HG03439 (cell line): ENCODE measurements around the gene SLC1A2.

Experiments
- ATAC-seq: cut with Tn5 transposase; IDR thresholded peaks from one replicate; pipeline ENCODE4 v1.9.1; 2021; ENCODE audit warnings: mild to moderate bottlenecking, moderate library complexity; ENCODE audit not compliant: unreplicated experiment

Gene SLC1A2

GRCh38 chr11:35377262-35377661 is 42.1 kb downstream of the SLC1A2 start:
- ATAC-seq = no peak

DNA sequence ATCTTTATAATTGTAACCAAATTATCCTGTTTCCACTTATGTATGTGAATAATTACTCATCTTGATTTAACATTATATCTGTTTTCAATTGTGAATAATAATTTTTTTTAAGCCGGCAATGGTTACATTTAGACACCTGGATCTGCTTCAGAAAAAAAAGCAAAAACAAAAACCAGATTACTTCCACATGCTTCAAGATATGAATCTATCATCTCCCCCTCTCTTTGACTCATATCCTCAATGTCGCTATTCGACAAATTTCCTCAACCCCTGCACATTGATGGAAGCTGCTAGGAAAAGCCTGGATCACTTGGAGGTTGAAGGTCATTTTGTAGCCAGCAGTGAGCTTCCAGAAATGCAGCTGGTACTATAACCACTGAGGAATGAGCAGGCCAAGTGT is 42.7 kb downstream of the SLC1A2 start:
- ATAC-seq = no peak

GRCh38 chr11:35376118-35376510 is 43.2 kb downstream of the SLC1A2 start:
- no peak for ATAC-seq

- ATAC-seq = no peak
These were observed 43.8 kb downstream of the SLC1A2 start for GRCh38 chr11:35375332-35376117.

DNA sequence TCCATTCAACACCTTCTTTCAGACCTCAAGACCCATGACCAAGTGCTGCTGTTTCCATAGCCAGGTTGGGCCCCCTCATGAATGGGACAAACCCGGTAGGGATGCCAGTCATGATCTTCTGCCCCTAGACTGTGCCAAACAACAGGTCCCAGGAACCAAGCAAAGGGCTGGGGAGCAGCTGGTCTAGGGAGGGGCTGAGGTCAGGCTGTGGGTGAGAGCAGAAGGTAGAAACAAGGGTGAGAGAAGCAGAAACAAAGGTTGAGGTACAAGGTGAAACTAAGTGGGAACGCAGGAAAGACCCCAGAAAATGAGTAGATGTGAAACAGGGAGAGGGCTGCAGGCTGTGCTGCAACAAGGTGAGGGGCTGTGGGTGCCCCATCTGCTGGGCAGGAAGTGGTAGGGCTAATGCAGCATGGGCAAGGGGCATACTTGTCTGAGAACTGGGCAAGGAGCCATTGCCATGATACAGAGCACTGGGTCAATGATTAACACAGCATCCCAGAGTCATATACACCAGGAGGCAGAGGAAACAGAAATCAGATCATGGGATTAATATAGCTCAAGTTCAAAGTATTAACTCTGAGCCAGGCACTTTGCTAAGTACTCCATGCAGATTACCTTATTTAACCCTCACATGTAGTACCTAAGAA is 45.9 kb downstream of the SLC1A2 start:
- ATAC-seq = no peak

- ATAC-seq = no peak
These were observed 46.6 kb downstream of the SLC1A2 start for GRCh38 chr11:35372565-35373283.

DNA sequence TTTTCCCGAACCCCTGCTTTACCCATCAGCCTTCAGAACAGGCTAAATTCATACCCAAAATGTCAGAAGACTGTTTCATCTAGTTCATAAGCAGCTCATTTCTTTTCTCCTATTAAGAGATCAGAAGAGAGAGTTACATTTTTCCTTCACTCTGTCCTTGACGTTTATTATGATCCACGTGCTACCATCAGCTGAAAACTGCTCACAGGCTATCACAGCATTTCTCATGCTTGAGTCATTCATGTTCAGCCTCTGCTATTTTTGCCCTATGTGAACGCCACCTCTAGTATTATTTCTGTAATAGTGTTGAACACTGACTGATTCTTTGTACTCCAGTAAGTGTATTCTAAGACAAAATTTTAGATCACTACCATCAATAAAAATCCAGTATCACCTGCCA is 51.9 kb downstream of the SLC1A2 start:
- ATAC-seq = no peak

- no peak for ATAC-seq
These were observed 52.6 kb downstream of the SLC1A2 start for GRCh38 chr11:35366798-35367197.

- ATAC-seq = no peak
These were observed 53.4 kb downstream of the SLC1A2 start for GRCh38 chr11:35365961-35366360.

DNA sequence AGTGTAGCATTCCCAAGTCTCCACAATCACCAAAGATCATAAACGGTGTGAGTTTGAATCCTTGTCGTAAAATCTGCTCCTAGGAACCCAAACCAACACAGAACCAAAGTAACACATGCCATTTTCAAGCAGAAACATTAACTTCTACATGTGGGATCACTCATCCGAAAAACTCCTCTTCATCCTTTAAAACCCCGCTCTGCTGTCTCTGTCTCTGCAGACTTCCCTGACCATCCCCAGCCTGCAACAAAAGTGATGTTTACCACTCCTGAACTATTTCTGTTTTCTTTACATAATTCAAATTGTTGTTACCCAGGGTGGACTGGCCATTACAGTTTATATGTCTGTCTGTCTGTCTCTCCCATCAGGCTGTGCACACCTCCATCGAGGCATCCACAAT is 54.0 kb downstream of the SLC1A2 start:
- no peak for ATAC-seq

DNA sequence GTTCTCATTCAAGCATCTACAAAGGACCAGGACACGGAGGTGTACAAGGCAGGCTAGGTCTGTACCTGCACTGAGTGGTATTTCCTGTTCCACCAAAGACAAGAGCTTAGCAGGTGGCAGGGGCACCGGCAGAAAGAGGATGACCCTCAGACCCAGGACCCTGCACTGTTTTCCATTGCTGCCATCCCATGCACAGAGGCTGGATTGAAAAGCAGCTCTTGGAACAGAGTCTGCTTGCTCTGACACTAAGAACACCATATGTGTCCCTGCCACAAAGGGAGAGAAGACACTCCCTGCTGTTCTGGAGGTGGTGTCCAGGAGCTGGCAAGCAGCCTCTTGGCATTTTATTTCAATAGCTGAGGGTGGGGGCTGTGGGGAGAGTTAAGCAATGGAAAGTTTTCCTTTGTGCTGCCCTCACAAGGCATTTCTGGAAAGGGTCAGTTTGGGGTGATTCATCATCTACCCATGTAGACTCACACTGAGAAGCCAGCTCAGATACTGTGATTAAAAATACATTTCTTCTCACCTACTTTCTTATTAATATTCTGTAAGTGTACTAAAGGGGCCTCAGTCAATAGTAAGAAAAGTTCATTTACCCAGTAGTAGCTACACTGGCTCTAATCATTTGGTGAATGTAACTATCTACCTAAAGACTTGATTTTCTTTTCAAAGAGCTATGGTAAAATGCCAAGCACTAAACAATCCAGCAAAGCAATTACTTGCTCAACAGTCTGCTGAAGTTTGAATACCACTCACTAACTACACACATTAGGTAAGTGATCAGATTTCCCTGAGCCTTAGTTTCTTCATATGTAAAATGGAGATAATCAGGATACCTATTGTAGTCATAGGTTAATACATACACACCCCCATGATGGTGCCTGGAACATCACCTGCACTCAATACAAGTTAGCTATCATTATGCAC is 55.2 kb downstream of the SLC1A2 start:
- ATAC-seq = no peak

DNA sequence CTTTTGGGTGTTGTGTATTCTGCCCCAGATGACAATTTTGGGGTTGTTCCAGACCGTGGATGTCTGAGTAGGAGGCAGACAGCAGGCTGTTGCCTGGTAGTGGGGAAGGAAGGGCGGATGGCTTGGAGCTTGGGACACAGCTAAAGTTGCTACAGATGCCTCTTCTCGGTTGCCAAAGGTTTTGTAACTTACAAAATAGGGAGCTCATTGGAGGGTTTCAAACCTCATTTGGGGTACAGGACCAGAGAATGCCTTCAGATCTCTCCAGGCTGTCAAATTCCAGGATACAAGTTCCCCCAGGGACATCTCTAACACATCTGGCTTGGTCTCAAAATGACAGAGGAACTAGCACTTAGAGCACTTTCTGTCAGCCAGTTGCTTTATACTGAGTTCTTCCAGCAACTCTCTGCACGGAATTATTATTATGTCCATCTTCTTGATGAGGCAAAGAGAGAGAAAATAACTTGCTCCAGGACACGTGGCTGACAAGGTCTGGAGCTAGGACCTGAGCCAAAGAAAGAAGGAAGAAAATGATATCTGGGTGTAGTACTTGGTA is 56.0 kb downstream of the SLC1A2 start:
- ATAC-seq = no peak

DNA sequence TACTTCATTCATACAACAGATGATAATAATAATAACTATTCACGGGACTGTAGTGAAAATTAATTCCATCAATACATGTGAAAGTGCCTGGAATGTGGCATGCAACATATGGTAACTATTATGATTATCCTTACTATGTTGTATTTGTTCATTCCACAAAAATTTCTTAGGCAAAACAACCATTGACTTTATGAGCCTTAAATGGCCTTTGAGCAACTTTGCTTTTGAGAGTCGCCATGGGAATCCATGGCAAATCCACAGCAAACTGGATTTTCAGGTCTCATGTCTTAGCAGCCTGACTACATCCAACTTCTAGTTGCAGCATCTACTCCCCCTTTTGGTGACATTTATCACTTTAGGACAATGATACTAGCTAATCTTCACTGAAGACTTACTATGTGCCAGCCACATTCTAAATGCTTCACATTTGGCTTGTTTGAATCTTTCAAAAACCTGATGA is 56.8 kb downstream of the SLC1A2 start:
- no peak for ATAC-seq

GRCh38 chr11:35360055-35360530 is 59.3 kb downstream of the SLC1A2 start:
- no peak for ATAC-seq

- ATAC-seq = no peak
These were observed 59.9 kb downstream of the SLC1A2 start for GRCh38 chr11:35359321-35360054.

DNA sequence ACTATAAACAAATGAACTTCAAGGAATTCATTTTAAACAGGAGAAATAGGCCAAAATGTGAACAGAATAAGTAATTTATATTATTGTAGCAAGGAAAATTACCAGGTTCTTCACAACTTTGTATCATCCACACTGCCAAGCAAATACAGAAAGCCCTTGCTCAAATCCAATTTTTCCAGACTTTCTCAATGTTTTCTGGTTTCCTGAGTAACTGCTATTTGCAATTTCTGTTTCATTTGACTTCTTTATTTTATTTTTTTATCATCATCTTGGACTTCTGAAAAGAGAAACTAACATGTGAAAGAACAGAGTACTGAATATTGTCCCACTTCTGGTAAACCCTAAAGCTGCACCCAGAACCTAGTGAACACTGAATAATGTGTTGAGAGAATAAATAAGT is 61.0 kb downstream of the SLC1A2 start:
- ATAC-seq = no peak

DNA sequence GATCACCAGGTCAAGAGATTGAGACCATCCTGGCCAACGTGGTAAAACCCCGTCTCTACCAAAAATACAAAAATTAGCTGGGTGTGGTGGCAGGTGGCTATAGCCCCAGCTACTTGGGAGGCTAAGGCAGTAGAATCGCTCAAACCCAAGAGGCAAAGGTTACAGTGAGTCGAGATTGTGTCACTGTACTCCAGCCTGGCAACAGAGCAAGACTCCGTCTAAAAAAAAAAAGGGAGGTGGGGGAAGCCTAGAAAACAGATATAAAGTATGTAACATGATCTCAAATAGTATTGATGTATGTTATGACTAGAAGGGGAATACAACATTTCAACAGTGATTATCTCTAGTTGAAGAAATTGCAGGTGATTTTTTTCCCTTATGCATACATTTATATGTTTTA is 61.4 kb downstream of the SLC1A2 start:
- ATAC-seq = no peak

GRCh38 chr11:35355102-35355749 is 64.1 kb downstream of the SLC1A2 start:
- ATAC-seq = no peak

DNA sequence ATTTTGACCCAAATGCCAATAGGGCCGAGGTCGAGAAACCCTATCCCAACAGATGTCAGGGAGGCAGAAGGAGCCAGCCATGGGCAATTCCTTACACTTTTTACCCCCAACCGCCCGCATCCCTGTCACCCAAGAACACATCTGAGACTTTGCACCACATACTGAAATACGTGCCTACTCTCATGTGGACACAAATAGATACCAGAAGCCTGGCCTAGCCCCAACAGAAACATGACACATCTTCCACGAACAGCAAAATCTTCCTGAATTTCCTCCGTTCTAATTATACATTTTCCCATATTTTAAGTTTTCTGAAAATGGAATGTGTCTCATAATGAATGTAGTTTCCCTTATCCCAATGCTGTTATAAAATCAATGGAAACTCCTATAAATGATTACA is 64.7 kb downstream of the SLC1A2 start:
- ATAC-seq = no peak
